Measurements from ENCODE around the gene EFTUD2. TPM values are rescaled to one million over a fixed set of nuclear protein-coding genes. Genes with fewer than 3 reads are reported as not detected.
A peak's percentile ranks its signal among the peaks of the same experiment; 100 is the strongest.
"Not testable (repeated sequence)": the region's sequence is repeated elsewhere in the genome, so short reads cannot be mapped to it uniquely, and the experiment has no call there.

EFTUD2 gene
- polyA plus RNA-seq (2012; ENCODE audit: insufficient read depth, insufficient read length, low read depth), result 225 TPM

GRCh38 chr17:44899074-44899782 lies at the start of gene EFTUD2:
Gene EFTUD2, minus strand, starts transcription at chr17:44899445. Its CDS starts 4,924 bp downstream, at chr17:44894521.
- peak within 1 kb of the TSS; percentile 99 for H3K4me3 ChIP-seq (ENCODE audit: low read depth, low read length)
- peak; percentile 93 for DNase-seq
- peaks cover 4% of the 10 kb centered on the region for H3K4me1 ChIP-seq
- no peaks in the 10 kb centered on the region for H3K27me3 ChIP-seq
- TF ChIP-seq CTCF (IDR thresholded peaks at IDR 0.05; ENCODE audit: low read depth, low read length), result no peak
- H3K9me3 ChIP-seq, result no peaks in the 10 kb centered on the region
- peaks cover 19% of the 10 kb centered on the region for H3K36me3 ChIP-seq

- no peaks in the 10 kb centered on the region; the same call in 1 of the 2 replicates for H3K4me1 ChIP-seq
- no peaks in the 10 kb centered on the region for H3K27me3 ChIP-seq
- no peaks in the 10 kb centered on the region for H3K9me3 ChIP-seq
- TF ChIP-seq CTCF (IDR thresholded peaks at IDR 0.05; ENCODE audit: low read depth, low read length), result no peak
- peaks cover 22% of the 10 kb centered on the region for H3K36me3 ChIP-seq
- no peak for DNase-seq
- peak overlapping the region; percentile 95 for H3K4me3 ChIP-seq (ENCODE audit: low read depth, low read length)
Observed at GRCh38 chr17:44948315-44948795, 49.1 kb upstream of the EFTUD2 start.

- Histone ChIP-seq H3K9me3 (no peaks in the 10 kb centered on the region), H3K4me3 (ENCODE audit: low read depth, low read length) (peak within 1 kb of the TSS; percentile 95), H3K36me3 (peaks cover 26% of the 10 kb centered on the region), H3K4me1 (no peaks in the 10 kb centered on the region; the same call in 1 of the 2 replicates), H3K27me3 (no peaks in the 10 kb centered on the region)
- peak; percentile 18; the same call in 1 of the 2 replicates for TF ChIP-seq CTCF (IDR thresholded peaks at IDR 0.05; ENCODE audit: low read depth, low read length)
- peak; percentile 97 for DNase-seq
Observed at GRCh38 chr17:44947461-44948314, 48.4 kb upstream of the EFTUD2 start, which contains the start of gene KIF18B. Gene KIF18B, minus strand, starts transcription at chr17:44947773. Its CDS starts 11,429 bp downstream, at chr17:44936344.

- not testable (repeated sequence) for H3K4me1 ChIP-seq, H3K9me3 ChIP-seq, H3K27me3 ChIP-seq, DNase-seq
- H3K4me3 ChIP-seq (ENCODE audit: low read depth, low read length), result peak overlapping the region; percentile 95
- H3K36me3 ChIP-seq, result peaks cover 44% of the 10 kb centered on the region
Observed at GRCh38 chr17:44945652-44946051, 46.4 kb upstream of the EFTUD2 start.

GRCh38 chr17:44942456-44942855 lies 43.2 kb upstream of the EFTUD2 start:
- Histone ChIP-seq H3K9me3 (no peaks in the 10 kb centered on the region), H3K4me1 (peaks cover 5% of the 10 kb centered on the region), H3K4me3 (ENCODE audit: low read depth, low read length) (no peak overlapping the region), H3K36me3 (peaks cover 74% of the 10 kb centered on the region), H3K27me3 (no peaks in the 10 kb centered on the region)
- TF ChIP-seq CTCF (IDR thresholded peaks at IDR 0.05; ENCODE audit: low read depth, low read length), result no peak
- DNase-seq, result no peak

- no peak overlapping the region for H3K4me3 ChIP-seq (ENCODE audit: low read depth, low read length)
Observed at GRCh38 chr17:44941712-44942331, 42.6 kb upstream of the EFTUD2 start.

More at GRCh38 chr17:44941712-44942331, 42.6 kb upstream of the EFTUD2 start:
- Histone ChIP-seq H3K9me3 (no peaks in the 10 kb centered on the region), H3K27me3 (no peaks in the 10 kb centered on the region), H3K4me1 (peaks cover 5% of the 10 kb centered on the region), H3K36me3 (peaks cover 81% of the 10 kb centered on the region)
- no peak for TF ChIP-seq CTCF (IDR thresholded peaks at IDR 0.05; ENCODE audit: low read depth, low read length)
- no peak for DNase-seq

Data from BE2C (cell line).